Measurements from ENCODE around the gene NFAT5. TPM values are rescaled to one million over a fixed set of nuclear protein-coding genes. Genes with fewer than 3 reads are reported as not detected.
"Not testable (repeated sequence)": the region's sequence is repeated elsewhere in the genome, so short reads cannot be mapped to it uniquely, and the experiment has no call there.

NFAT5 gene
- total RNA-seq, 2 donors from 2014 or later, result 41.4 to 52.7 TPM

- Histone ChIP-seq H3K4me3 (no peak overlapping the region), H3K36me3 (no peaks in the 10 kb centered on the region), H3K4me1 (replicated peaks) (no peaks in the 10 kb centered on the region), H3K27ac (no peak overlapping the region), H3K27me3 (replicated peaks; ENCODE audit: insufficient read depth) (no peaks in the 10 kb centered on the region), H3K9me3 (no peaks in the 10 kb centered on the region)
- 87% methylated on average over 4 of the region's 4 CpGs for WGBS
- DNase-seq (ENCODE audit: low spot score), result no peak
- no peak for TF ChIP-seq POLR2AphosphoS5 (IDR thresholded peaks at IDR 0.05)
- no peak for TF ChIP-seq POLR2A (IDR thresholded peaks at IDR 0.05)
- no peak for TF ChIP-seq CTCF (IDR thresholded peaks at IDR 0.05)
- intact Hi-C loops (cut with DNase I), result no loop called here
Measured at GRCh38 chr16:69553332-69553731, 12.4 kb upstream of the NFAT5 start.

DNA sequence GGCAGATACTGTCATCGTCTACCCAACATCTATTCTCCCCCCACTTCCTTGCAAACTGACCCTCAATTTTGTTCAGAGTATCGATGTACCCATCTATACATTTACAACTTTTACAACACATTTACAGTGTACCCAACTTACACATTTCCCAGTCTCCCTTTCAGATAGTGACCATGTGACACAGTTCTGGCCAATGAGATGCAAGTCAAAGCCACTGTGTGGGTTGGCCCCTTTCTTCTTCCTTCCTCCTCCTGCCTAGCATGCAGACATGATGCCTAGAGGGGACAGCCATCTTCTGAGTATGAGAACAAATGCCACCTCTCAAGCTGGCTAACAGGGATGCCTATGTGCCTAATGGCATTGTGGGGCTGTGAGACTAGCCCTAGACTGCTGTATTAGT, 11.3 kb upstream of the NFAT5 start:
- Histone ChIP-seq H3K36me3 (no peaks in the 10 kb centered on the region), H3K4me1 (replicated peaks) (no peaks in the 10 kb centered on the region), H3K27ac (no peak overlapping the region), H3K27me3 (replicated peaks; ENCODE audit: insufficient read depth) (no peaks in the 10 kb centered on the region), H3K9me3 (no peaks in the 10 kb centered on the region), H3K4me3 (no peak overlapping the region)
- intact Hi-C loops (cut with DNase I), result no loop called here
- TF ChIP-seq POLR2A (IDR thresholded peaks at IDR 0.05), result no peak
- no peak for TF ChIP-seq CTCF (IDR thresholded peaks at IDR 0.05)
- no peak for DNase-seq (ENCODE audit: low spot score)
- WGBS, result 90% methylated on average over 2 of the region's 2 CpGs

DNA sequence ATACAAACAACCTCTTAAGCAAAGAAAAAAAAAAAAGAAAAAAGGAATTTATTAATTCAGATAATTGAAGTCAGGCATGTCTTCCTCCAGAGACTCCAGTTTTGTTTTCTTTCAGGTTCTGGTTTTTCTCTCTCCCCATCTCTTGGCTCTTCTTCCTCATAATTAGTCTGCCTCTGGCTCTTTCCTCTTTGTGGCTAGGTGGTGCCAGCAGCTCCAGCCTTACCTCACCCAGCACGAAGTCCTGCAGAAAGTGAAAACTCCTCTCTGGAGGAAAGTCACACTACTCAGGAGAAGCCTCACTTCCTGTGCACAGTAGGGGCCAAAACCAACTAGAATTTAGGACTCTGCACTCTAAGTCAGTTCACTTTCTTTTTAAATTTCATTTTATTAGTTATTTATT, 10.3 kb upstream of the NFAT5 start:
- no peak overlapping the region for H3K27ac ChIP-seq

DNA sequence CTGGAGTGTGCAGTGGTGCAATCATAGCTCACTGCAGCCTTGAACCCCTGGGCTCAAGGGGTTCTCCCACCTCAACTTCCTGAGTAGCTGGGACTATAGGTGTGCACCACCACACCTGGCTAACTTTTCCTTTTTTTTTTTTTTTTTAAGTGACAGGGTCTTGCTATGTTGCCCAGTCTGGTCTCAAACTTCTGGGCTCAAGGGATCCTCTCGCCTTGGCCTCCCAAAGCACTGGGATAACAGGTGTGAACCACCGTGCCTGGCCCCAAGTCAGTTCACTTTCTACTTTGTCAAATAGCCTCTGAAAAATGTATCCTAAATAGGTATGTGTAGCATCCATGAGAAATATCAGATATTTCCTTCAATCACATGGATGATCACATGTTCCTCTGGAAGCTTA, 9.9 kb upstream of the NFAT5 start:
- H3K9me3 ChIP-seq, result no peaks in the 10 kb centered on the region
- no peaks in the 10 kb centered on the region for H3K27me3 ChIP-seq (replicated peaks; ENCODE audit: insufficient read depth)
- WGBS, result 97% methylated on average over 2 of the region's 2 CpGs
- no peak overlapping the region for H3K27ac ChIP-seq
- no peaks in the 10 kb centered on the region for H3K4me1 ChIP-seq (replicated peaks)
- no peaks in the 10 kb centered on the region for H3K36me3 ChIP-seq
- DNase-seq (ENCODE audit: low spot score), result no peak
- H3K4me3 ChIP-seq, result no peak overlapping the region
- intact Hi-C loops (cut with DNase I), result no loop called here
- TF ChIP-seq POLR2AphosphoS5 (IDR thresholded peaks at IDR 0.05) (no peak), CTCF (IDR thresholded peaks at IDR 0.05) (no peak), POLR2A (IDR thresholded peaks at IDR 0.05) (no peak)

More for the DNA sequence above, 10.3 kb upstream of the NFAT5 start:
- no peaks in the 10 kb centered on the region for H3K36me3 ChIP-seq
- H3K4me3 ChIP-seq, result no peak overlapping the region
- H3K27me3 ChIP-seq (replicated peaks; ENCODE audit: insufficient read depth), result no peaks in the 10 kb centered on the region
- WGBS, result 31% methylated on average over 1 of the region's 1 CpG
- no peaks in the 10 kb centered on the region for H3K4me1 ChIP-seq (replicated peaks)
- no peak for DNase-seq (ENCODE audit: low spot score)
- TF ChIP-seq CTCF (IDR thresholded peaks at IDR 0.05) (no peak), POLR2AphosphoS5 (IDR thresholded peaks at IDR 0.05) (no peak), POLR2A (IDR thresholded peaks at IDR 0.05) (no peak)
- H3K9me3 ChIP-seq, result no peaks in the 10 kb centered on the region
- intact Hi-C loops (cut with DNase I), result no loop called here

GRCh38 chr16:69559164-69559563, 6.6 kb upstream of the NFAT5 start:
- 89% methylated on average over 2 of the region's 2 CpGs for WGBS
- intact Hi-C loops (cut with DNase I), result no loop called here

GRCh38 chr16:69561367-69561766, 4.4 kb upstream of the NFAT5 start:
- 90% methylated on average over 2 of the region's 2 CpGs for WGBS
- not testable (repeated sequence) for DNase-seq (ENCODE audit: low spot score)

More at GRCh38 chr16:69559164-69559563, 6.6 kb upstream of the NFAT5 start:
- Histone ChIP-seq H3K27me3 (replicated peaks; ENCODE audit: insufficient read depth) (no peaks in the 10 kb centered on the region), H3K4me1 (replicated peaks) (no peaks in the 10 kb centered on the region), H3K36me3 (no peaks in the 10 kb centered on the region), H3K4me3 (no peak overlapping the region), H3K27ac (no peak overlapping the region), H3K9me3 (no peaks in the 10 kb centered on the region)
- TF ChIP-seq POLR2AphosphoS5 (IDR thresholded peaks at IDR 0.05), result no peak
- no peak for TF ChIP-seq CTCF (IDR thresholded peaks at IDR 0.05)
- no peak for TF ChIP-seq POLR2A (IDR thresholded peaks at IDR 0.05)
- DNase-seq (ENCODE audit: low spot score), result no peak

More at GRCh38 chr16:69561367-69561766, 4.4 kb upstream of the NFAT5 start:
- not testable (repeated sequence) for H3K36me3 ChIP-seq; H3K27me3 ChIP-seq (replicated peaks; ENCODE audit: insufficient read depth); H3K4me1 ChIP-seq (replicated peaks); H3K9me3 ChIP-seq; H3K4me3 ChIP-seq; H3K27ac ChIP-seq
- intact Hi-C loops (cut with DNase I), result loop anchor here (10.0 kb wide), 1 partner anchor 77 kb away; no protein-coding TSS in a partner anchor

Measured in prostate gland (tissue), 2 donors.